Measurements from ENCODE around the gene SSNA1.

The SSNA1 gene

DNA sequence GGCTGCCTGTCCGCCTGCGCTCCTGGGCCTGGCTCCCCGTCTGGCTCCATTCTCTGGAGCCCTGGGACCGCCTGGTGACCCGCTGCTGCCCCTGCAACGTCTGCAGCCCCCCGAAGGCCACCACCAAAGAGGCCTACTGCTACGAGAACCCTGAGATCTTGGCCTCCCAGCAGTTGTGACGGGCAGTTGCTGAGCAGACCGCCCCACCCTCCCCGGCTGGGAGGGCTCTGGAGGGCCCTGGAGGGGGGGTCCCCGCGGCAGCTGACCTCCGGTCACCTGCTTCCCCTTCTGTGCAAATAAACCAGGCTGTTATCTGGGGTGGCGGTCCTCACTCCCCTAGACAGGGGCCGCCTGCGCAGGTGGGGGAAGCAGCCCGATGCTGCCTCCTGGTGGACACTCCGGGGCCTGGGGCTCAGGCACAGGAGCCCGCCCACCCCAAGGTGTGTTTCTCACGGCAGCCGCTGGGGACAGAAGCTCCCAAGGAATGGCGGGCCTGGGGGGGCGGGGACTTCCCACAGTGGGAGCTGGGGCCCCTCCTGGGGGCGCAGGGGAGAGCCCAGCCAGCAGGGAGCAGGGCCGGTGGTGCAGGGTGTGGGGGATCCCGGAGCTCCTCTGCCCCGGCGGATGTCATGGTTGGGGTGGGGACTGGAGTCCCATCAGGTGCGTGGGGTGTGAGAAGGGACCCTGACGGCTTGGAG, 47.9 kb downstream of the SSNA1 start (continued):
- TF ChIP-seq, protein P1, sequence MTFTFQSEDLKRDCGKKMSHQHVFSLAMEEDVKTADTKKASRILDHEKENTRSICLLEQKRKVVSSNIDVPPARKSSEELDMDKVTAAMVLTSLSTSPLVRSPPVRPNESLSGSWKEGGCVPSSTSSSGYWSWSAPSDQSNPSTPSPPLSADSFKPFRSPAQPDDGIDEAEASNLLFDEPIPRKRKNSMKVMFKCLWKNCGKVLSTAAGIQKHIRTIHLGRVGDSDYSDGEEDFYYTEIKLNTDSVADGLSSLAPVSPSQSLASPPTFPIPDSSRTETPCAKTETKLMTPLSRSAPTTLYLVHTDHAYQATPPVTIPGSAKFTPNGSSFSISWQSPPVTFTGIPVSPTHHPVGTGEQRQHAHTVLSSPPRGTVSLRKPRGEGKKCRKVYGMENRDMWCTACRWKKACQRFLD (tag by site-specific recombination; IDR thresholded peaks at IDR 0.05), result no peak
- peak; percentile 67; the same call in 1 of the 2 replicates for TF ChIP-seq ZNF692 (tag by site-specific recombination; IDR thresholded peaks at IDR 0.05)
- TF ChIP-seq ZNF292 (tag by site-specific recombination; IDR thresholded peaks at IDR 0.05; ENCODE audit: borderline replicate concordance, low read depth), result no peak
- 0 out of 2 replicates have a peak, but pooled peaks have one; percentile 18 for TF ChIP-seq ZNF843 (tag by site-specific recombination; IDR thresholded peaks at IDR 0.05)
- TF ChIP-seq ZBTB8A (tag by site-specific recombination; IDR thresholded peaks at IDR 0.05), result peak; percentile 54
- TF ChIP-seq KLF8 (tag by site-specific recombination; IDR thresholded peaks at IDR 0.05), result peak; percentile 84
- TF ChIP-seq ZNF639 (tag by site-specific recombination; IDR thresholded peaks at IDR 0.05), result 0 out of 2 replicates have a peak, but pooled peaks have one; percentile 31
- 0 out of 2 replicates have a peak, but pooled peaks have one; percentile 13 for TF ChIP-seq ZBTB7A (tag by site-specific recombination; IDR thresholded peaks at IDR 0.05; ENCODE audit: low read depth)
- 0 out of 2 replicates have a peak, but pooled peaks have one; percentile 64 for TF ChIP-seq ZNF561 (tag by site-specific recombination; IDR thresholded peaks at IDR 0.05; ENCODE audit: borderline replicate concordance)
- TF ChIP-seq ZNF521 (tag by site-specific recombination; IDR thresholded peaks at IDR 0.05), result no peak
- TF ChIP-seq ZBTB20 (tag by site-specific recombination; IDR thresholded peaks at IDR 0.05), result peak; percentile 35; the same call in 1 of the 2 replicates
- peak; percentile 70 for TF ChIP-seq ZNF341 (tag by site-specific recombination; IDR thresholded peaks at IDR 0.05; ENCODE audit: low read depth)
- no peak for TF ChIP-seq ZNF214 (tag by site-specific recombination; IDR thresholded peaks at IDR 0.05; ENCODE audit: borderline replicate concordance)
- TF ChIP-seq ZFP41 (tag by site-specific recombination; IDR thresholded peaks at IDR 0.05; ENCODE audit: borderline replicate concordance), result no peak
- 0 out of 2 replicates have a peak, but pooled peaks have one; percentile 25 for TF ChIP-seq ZNF184 (tag by site-specific recombination; IDR thresholded peaks at IDR 0.05)
- TF ChIP-seq, protein P2, sequence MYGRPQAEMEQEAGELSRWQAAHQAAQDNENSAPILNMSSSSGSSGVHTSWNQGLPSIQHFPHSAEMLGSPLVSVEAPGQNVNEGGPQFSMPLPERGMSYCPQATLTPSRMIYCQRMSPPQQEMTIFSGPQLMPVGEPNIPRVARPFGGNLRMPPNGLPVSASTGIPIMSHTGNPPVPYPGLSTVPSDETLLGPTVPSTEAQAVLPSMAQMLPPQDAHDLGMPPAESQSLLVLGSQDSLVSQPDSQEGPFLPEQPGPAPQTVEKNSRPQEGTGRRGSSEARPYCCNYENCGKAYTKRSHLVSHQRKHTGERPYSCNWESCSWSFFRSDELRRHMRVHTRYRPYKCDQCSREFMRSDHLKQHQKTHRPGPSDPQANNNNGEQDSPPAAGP (tag by site-specific recombination; IDR thresholded peaks at IDR 0.05), result peak; percentile 62; the same call in 1 of the 2 replicates
- TF ChIP-seq ZNF621 (tag by site-specific recombination; IDR thresholded peaks at IDR 0.05), result no peak
- 0 out of 2 replicates have a peak, but pooled peaks have one; percentile 24 for TF ChIP-seq ZNF629 (tag by site-specific recombination; IDR thresholded peaks at IDR 0.05)
- TF ChIP-seq ZFP69B (tag by site-specific recombination; IDR thresholded peaks at IDR 0.05), result 0 out of 2 replicates have a peak, but pooled peaks have one; percentile 18
- TF ChIP-seq ZNF416 (tag by site-specific recombination; IDR thresholded peaks at IDR 0.05), result no peak
- TF ChIP-seq ZNF398 (tag by site-specific recombination; IDR thresholded peaks at IDR 0.05), result peak; percentile 68
- TF ChIP-seq SP7 (tag by site-specific recombination; IDR thresholded peaks at IDR 0.05), result peak; percentile 48; the same call in 1 of the 2 replicates
- no peak for TF ChIP-seq ZNF366 (tag by site-specific recombination; conservative IDR thresholded peaks at IDR 0.05)
- TF ChIP-seq YY1 (tag by site-specific recombination; IDR thresholded peaks at IDR 0.05), result peak; percentile 80
- TF ChIP-seq, protein P3, sequence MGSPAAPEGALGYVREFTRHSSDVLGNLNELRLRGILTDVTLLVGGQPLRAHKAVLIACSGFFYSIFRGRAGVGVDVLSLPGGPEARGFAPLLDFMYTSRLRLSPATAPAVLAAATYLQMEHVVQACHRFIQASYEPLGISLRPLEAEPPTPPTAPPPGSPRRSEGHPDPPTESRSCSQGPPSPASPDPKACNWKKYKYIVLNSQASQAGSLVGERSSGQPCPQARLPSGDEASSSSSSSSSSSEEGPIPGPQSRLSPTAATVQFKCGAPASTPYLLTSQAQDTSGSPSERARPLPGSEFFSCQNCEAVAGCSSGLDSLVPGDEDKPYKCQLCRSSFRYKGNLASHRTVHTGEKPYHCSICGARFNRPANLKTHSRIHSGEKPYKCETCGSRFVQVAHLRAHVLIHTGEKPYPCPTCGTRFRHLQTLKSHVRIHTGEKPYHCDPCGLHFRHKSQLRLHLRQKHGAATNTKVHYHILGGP (tag by site-specific recombination; IDR thresholded peaks at IDR 0.05), result no peak
- TF ChIP-seq MZF1 (tag by site-specific recombination; IDR thresholded peaks at IDR 0.05; ENCODE audit: borderline replicate concordance), result no peak
- 0 out of 2 replicates have a peak, but pooled peaks have one; percentile 44 for TF ChIP-seq ZFP37 (tag by site-specific recombination; IDR thresholded peaks at IDR 0.05)
- TF ChIP-seq ZXDB (tag by site-specific recombination; IDR thresholded peaks at IDR 0.05), result peak; percentile 51; the same call in 1 of the 2 replicates
- TF ChIP-seq TCF7L2 (IDR thresholded peaks at IDR 0.05; ENCODE audit: borderline replicate concordance, low read depth, low read length), result no peak
- no peak for TF ChIP-seq ZNF791 (tag by site-specific recombination; IDR thresholded peaks at IDR 0.05)

Measured in HEK293 (cell line).